PC-9 (cell line): ENCODE data around the gene HOXB3.

ENCODE experiments used
- EZH2 ChIP-seq: fragments of 200-600 bp; sonication (generic); IDR thresholded peaks from 2 replicates; pipeline ENCODE4 v1.8.0; 2017; ENCODE audit warnings: antibody characterized with exemption, low read depth
- TF ChIP-seq, protein P1 (sequence below): fragments of 200-600 bp; sonication (generic); conservative IDR thresholded peaks from 2 replicates; pipeline ENCODE4 v1.6.1; 2017; ENCODE audit warnings: mixed run types, antibody characterized with exemption, mild to moderate bottlenecking, moderate library complexity

DNA sequence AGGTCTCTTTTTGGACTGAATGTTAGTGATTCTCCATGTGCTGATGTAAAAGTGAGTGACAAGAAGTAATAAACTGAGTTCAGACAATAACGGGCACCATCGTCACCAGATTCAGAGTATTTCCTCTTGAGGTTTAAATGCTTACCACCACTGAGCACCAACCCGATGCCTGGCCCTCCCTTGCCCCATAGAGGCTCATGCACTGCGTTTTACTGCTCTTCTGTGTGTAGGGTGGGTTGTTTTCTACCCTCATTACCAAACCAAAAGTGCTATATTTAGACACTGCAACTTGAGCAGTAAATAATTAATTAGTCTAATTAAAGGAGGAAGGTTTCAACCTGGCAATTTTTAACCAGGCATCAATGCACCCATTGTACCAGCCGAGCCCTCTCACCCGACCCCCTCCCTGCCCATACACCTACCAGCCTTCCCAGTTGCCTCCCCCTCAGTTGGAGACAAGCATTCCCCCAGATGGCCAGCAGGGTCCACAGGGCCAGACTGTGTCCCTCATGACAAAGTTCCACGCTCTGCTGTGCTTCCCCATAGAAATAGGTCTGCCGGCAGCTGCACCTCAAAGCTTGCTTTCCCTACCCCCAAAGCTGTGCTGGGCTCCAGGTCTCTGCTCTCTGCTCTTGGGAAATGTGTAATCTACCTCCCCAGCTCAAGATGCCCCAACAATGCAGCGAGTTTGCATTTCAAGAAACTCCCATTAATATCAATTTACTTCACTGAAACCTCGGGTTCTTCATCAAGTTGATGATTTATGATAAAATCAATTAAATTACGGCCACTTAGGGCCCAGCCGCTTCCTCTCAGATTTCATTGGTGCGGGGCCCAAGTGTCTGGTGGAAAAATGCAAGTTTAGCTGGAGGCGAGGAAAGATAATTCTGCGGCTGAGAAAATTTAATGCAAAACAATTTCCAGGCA lies 27.9 kb downstream of the HOXB3 start:
- TF ChIP-seq, protein P1, sequence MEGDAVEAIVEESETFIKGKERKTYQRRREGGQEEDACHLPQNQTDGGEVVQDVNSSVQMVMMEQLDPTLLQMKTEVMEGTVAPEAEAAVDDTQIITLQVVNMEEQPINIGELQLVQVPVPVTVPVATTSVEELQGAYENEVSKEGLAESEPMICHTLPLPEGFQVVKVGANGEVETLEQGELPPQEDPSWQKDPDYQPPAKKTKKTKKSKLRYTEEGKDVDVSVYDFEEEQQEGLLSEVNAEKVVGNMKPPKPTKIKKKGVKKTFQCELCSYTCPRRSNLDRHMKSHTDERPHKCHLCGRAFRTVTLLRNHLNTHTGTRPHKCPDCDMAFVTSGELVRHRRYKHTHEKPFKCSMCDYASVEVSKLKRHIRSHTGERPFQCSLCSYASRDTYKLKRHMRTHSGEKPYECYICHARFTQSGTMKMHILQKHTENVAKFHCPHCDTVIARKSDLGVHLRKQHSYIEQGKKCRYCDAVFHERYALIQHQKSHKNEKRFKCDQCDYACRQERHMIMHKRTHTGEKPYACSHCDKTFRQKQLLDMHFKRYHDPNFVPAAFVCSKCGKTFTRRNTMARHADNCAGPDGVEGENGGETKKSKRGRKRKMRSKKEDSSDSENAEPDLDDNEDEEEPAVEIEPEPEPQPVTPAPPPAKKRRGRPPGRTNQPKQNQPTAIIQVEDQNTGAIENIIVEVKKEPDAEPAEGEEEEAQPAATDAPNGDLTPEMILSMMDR = no peak
- TF ChIP-seq EZH2 = no peak
